Endodermal cell (in vitro differentiated cells): ENCODE data around the gene NTSR1. TPM values are rescaled to one million over a fixed set of nuclear protein-coding genes. Genes with fewer than 3 reads are reported as not detected.

ENCODE experiments used
- DNase-seq: peaks from one replicate; pipeline ENCODE4 v3.0.0-alpha.2; 2017
- H3K27ac ChIP-seq: 2 replicates; pipeline ENCODE4 v1.5.1; 2013; ENCODE audit warnings: mild to moderate bottlenecking, low read depth, low read length, moderate library complexity
- H3K27me3 ChIP-seq: 2 replicates; pipeline ENCODE4 v1.6.1; 2013; ENCODE audit warnings: mild to moderate bottlenecking, low read length, moderate library complexity; ENCODE audit not compliant: insufficient read depth, control insufficient read depth, poor library complexity, severe bottlenecking
- H3K36me3 ChIP-seq: 2 replicates; pipeline ENCODE4 v1.7.0; 2013; ENCODE audit warnings: mild to moderate bottlenecking, low read length, moderate library complexity; ENCODE audit not compliant: control insufficient read depth, insufficient read depth
- H3K4me1 ChIP-seq: one replicate; pipeline ENCODE4 v1.7.0; 2013; ENCODE audit warnings: low read length; ENCODE audit not compliant: control insufficient read depth, insufficient read depth
- H3K4me3 ChIP-seq: 2 replicates; pipeline ENCODE4 v1.5.1; 2013; ENCODE audit warnings: mild to moderate bottlenecking, low read length, moderate library complexity
- H3K9ac ChIP-seq: 2 replicates; pipeline ENCODE4 v1.6.1; 2013; ENCODE audit warnings: mild to moderate bottlenecking, low read length, moderate library complexity; ENCODE audit not compliant: poor library complexity, severe bottlenecking; ENCODE audit errors: extremely low read depth
- H3K9me3 ChIP-seq: 2 replicates; pipeline ENCODE4 v1.6.1; 2013; ENCODE audit warnings: mild to moderate bottlenecking, low read length, moderate library complexity; ENCODE audit not compliant: control insufficient read depth
- H3K27ac Mint-ChIP-seq: 2 replicates; pipeline ENCODE4 v1.8.0; 2020; ENCODE audit warnings: mixed read lengths
- H3K27me3 Mint-ChIP-seq: 2 replicates; pipeline ENCODE4 v1.8.0; 2021; ENCODE audit warnings: mild to moderate bottlenecking, mixed read lengths; ENCODE audit not compliant: insufficient read depth
- H3K36me3 Mint-ChIP-seq: 2 replicates; pipeline ENCODE4 v1.8.0; 2020; ENCODE audit warnings: low read depth, mixed read lengths
- H3K4me1 Mint-ChIP-seq: 2 replicates; pipeline ENCODE4 v1.8.0; 2020; ENCODE audit warnings: mixed read lengths
- H3K4me3 Mint-ChIP-seq: 2 replicates; pipeline ENCODE4 v1.8.0; 2020; ENCODE audit warnings: mild to moderate bottlenecking, moderate library complexity, mixed read lengths
- H3K9me3 Mint-ChIP-seq: 2 replicates; pipeline ENCODE4 v1.8.0; 2020; ENCODE audit warnings: mild to moderate bottlenecking, mixed read lengths
- CTCF ChIP-seq: fragments of 200-600 bp; sonication (generic); conservative IDR thresholded peaks from 2 replicates; pipeline ENCODE4 v1.5.0; 2021; ENCODE audit warnings: antibody characterized with exemption, mild to moderate bottlenecking
- WGBS, 2 experiments: methylation state at CpG; one replicate each; pipeline versions ENCODE4 v1.1.5 to v1.1.7; 2013; ENCODE audit warnings: missing lambda C conversion rate in 2 of 2, mixed read lengths in 1 of 2; ENCODE audit not compliant: insufficient coverage in 1 of 2, insufficient read length in 1 of 2; 5-methylcytosine and 5-hydroxymethylcytosine counted together
- total RNA-seq, 2 donors: library from RNA; stranded (reverse); fragmentation: NEBNext Ultra II Directional in 1 of 2; extraction: Animal tissue kit (Norgen Biotek cat#: 25700) in 1 of 2; gene quantifications; 2 replicates in 1 of 2; 3 replicates in 1 of 2; pipeline ENCODE4 v1.2.1, GENCODE V29; 2021

The NTSR1 gene
- total RNA-seq, 2 donors from 2014 or later: 0.11 to 0.62 TPM

- 62 to 65% methylated on average over 7 to 13 of the region's 13 CpGs for WGBS, 2 experiments
- peak; percentile 94 for DNase-seq
- Histone ChIP-seq H3K27me3 (no peaks in the 10 kb centered on the region), H3K9me3 (no peaks in the 10 kb centered on the region), H3K9ac (no peak overlapping the region), H3K4me1 (no peaks in the 10 kb centered on the region), H3K36me3 (no peaks in the 10 kb centered on the region), H3K4me3 (no peak overlapping the region), H3K27ac (no peak overlapping the region)
- Mint-ChIP-seq H3K9me3 (no peaks in the 10 kb centered on the region), H3K27ac (no peak overlapping the region), H3K36me3 (no peaks in the 10 kb centered on the region), H3K27me3 (no peaks in the 10 kb centered on the region), H3K4me1 (no peaks in the 10 kb centered on the region), H3K4me3 (no peak overlapping the region)
- TF ChIP-seq CTCF: peak; percentile 90
Observed at GRCh38 chr20:62668441-62669027, 40.1 kb upstream of the NTSR1 start.

- 93 to 96% methylated on average over 10 of the region's 10 CpGs for WGBS, 2 experiments
Observed at GRCh38 chr20:62669249-62669648, 39.4 kb upstream of the NTSR1 start.

GRCh38 chr20:62670156-62670555 lies 38.5 kb upstream of the NTSR1 start:
- no peak for TF ChIP-seq CTCF
- no peaks in the 10 kb centered on the region for H3K4me1 ChIP-seq
- H3K4me1 Mint-ChIP-seq: no peaks in the 10 kb centered on the region
- no peak overlapping the region for H3K9ac ChIP-seq
- no peaks in the 10 kb centered on the region for H3K36me3 Mint-ChIP-seq
- no peaks in the 10 kb centered on the region for H3K36me3 ChIP-seq
- H3K27ac Mint-ChIP-seq: no peak overlapping the region
- H3K4me3 Mint-ChIP-seq: no peak overlapping the region
- WGBS, 2 experiments: 92 to 95% methylated on average over 5 to 14 of the region's 14 CpGs
- no peak overlapping the region for H3K27ac ChIP-seq
- DNase-seq: no peak
- H3K27me3 Mint-ChIP-seq: no peaks in the 10 kb centered on the region
- H3K4me3 ChIP-seq: no peak overlapping the region
- H3K9me3 Mint-ChIP-seq: no peaks in the 10 kb centered on the region
- H3K9me3 ChIP-seq: no peaks in the 10 kb centered on the region
- H3K27me3 ChIP-seq: no peaks in the 10 kb centered on the region

More at GRCh38 chr20:62669249-62669648, 39.4 kb upstream of the NTSR1 start:
- Histone ChIP-seq H3K4me1 (no peaks in the 10 kb centered on the region), H3K27ac (no peak overlapping the region), H3K4me3 (no peak overlapping the region), H3K9ac (no peak overlapping the region), H3K27me3 (no peaks in the 10 kb centered on the region), H3K36me3 (no peaks in the 10 kb centered on the region), H3K9me3 (no peaks in the 10 kb centered on the region)
- H3K4me3 Mint-ChIP-seq: no peak overlapping the region
- no peak overlapping the region for H3K27ac Mint-ChIP-seq
- no peaks in the 10 kb centered on the region for H3K4me1 Mint-ChIP-seq
- DNase-seq: no peak
- TF ChIP-seq CTCF: no peak
- no peaks in the 10 kb centered on the region for H3K9me3 Mint-ChIP-seq
- no peaks in the 10 kb centered on the region for H3K36me3 Mint-ChIP-seq
- H3K27me3 Mint-ChIP-seq: no peaks in the 10 kb centered on the region
